Neural cell (in vitro differentiated cells): ENCODE results near the gene TRIM47. TPM values are rescaled to one million over a fixed set of nuclear protein-coding genes. Genes with fewer than 3 reads are reported as not detected.

Source experiments
- H2AFZ ChIP-seq: fragments of 200-600, 300-800 bp; sonication (generic), shearing (Covaris generic); 2 replicates; pipeline ENCODE4 v1.6.0; 2014; ENCODE audit warnings: low read depth, mild to moderate bottlenecking, antibody characterized with exemption, low read length, moderate library complexity
- H3F3A ChIP-seq: fragments of 200-600 bp; shearing (Covaris generic); 2 replicates; pipeline ENCODE4 v1.6.1; 2016; ENCODE audit warnings: mild to moderate bottlenecking, moderate library complexity, mixed read lengths, antibody characterized with exemption, low read length; ENCODE audit not compliant: insufficient read depth, poor library complexity, severe bottlenecking
- H3K27ac ChIP-seq: fragments of 200-600, 300-800 bp; sonication (generic), shearing (Covaris generic); 2 replicates; pipeline ENCODE4 v1.5.1; 2014; ENCODE audit warnings: mild to moderate bottlenecking, low read length, moderate library complexity
- H3K27me3 ChIP-seq: fragments of 300-800, 200-600 bp; sonication (generic), shearing (Covaris generic); 2 replicates; pipeline ENCODE4 v1.6.0; 2014; ENCODE audit warnings: mild to moderate bottlenecking, low read depth, low read length, moderate library complexity; ENCODE audit not compliant: insufficient read depth
- H3K36me3 ChIP-seq: fragments of 300-800, 200-600 bp; sonication (generic), shearing (Covaris generic); 2 replicates; pipeline ENCODE4 v1.5.1; 2014; ENCODE audit warnings: mild to moderate bottlenecking, antibody characterized with exemption, low read length, moderate library complexity; ENCODE audit not compliant: insufficient read depth
- H3K4me2 ChIP-seq: fragments of 300-800, 200-600 bp; sonication (generic), shearing (Covaris generic); 2 replicates; pipeline ENCODE4 v1.6.0; 2014; ENCODE audit warnings: mild to moderate bottlenecking, low read length
- H3K4me3 ChIP-seq: fragments of 300-800, 200-600 bp; sonication (generic), shearing (Covaris generic); 2 replicates; pipeline ENCODE4 v1.5.1; 2014; ENCODE audit warnings: mild to moderate bottlenecking, low read length, moderate library complexity
- H3K79me2 ChIP-seq: fragments of 200-600 bp; shearing (Covaris generic); replicated peaks from 2 replicates; pipeline ENCODE4 v1.6.0; 2014; ENCODE audit warnings: mild to moderate bottlenecking, low read length, moderate library complexity; ENCODE audit not compliant: insufficient read depth
- H3K9ac ChIP-seq: fragments of 300-800, 200-600 bp; sonication (generic), shearing (Covaris generic); 2 replicates; pipeline ENCODE4 v1.6.1; 2016; ENCODE audit warnings: mild to moderate bottlenecking, low read length, mixed read lengths
- H3K9me2 ChIP-seq: fragments of 200-600 bp; shearing (Covaris generic); 2 replicates; pipeline ENCODE4 v1.6.1; 2016; ENCODE audit warnings: mild to moderate bottlenecking, low read length, mixed read lengths; ENCODE audit not compliant: insufficient read depth
- H3K9me3 ChIP-seq: fragments of 200-600, 300-800 bp; sonication (generic), shearing (Covaris generic); 2 replicates; pipeline ENCODE4 v1.6.1; 2016; ENCODE audit warnings: mild to moderate bottlenecking, mixed run types, low read length, moderate library complexity, mixed read lengths
- H4K20me1 ChIP-seq: fragments of 200-600 bp; shearing (Covaris generic); 2 replicates; pipeline ENCODE4 v1.6.1; 2016; ENCODE audit warnings: mild to moderate bottlenecking, mixed run types; ENCODE audit not compliant: insufficient read depth
- CTCF ChIP-seq: fragments of 450-650 bp; IDR thresholded peaks from 2 replicates; pipeline ENCODE4 v1.5.1; 2014; ENCODE audit warnings: antibody characterized with exemption, mild to moderate bottlenecking, moderate library complexity; ENCODE audit not compliant: poor library complexity, severe bottlenecking
- EP300 ChIP-seq: fragments of 450-650 bp; conservative IDR thresholded peaks from 2 replicates; pipeline ENCODE4 v1.6.1; 2014; ENCODE audit warnings: antibody characterized with exemption, mild to moderate bottlenecking, moderate library complexity; ENCODE audit not compliant: poor library complexity, severe bottlenecking
- EZH2 ChIP-seq: fragments of 200-600, 300-800 bp; shearing (Covaris generic), sonication (generic); IDR thresholded peaks from 2 replicates; pipeline ENCODE4 v1.6.1; 2014; ENCODE audit warnings: antibody characterized with exemption, low read length, borderline replicate concordance, mild to moderate bottlenecking; ENCODE audit not compliant: insufficient read depth, poor library complexity, severe bottlenecking
- MXI1 ChIP-seq: fragments of 450-650 bp; conservative IDR thresholded peaks from 2 replicates; pipeline ENCODE4 v1.6.1; 2014; ENCODE audit warnings: antibody characterized with exemption, mild to moderate bottlenecking; ENCODE audit not compliant: poor library complexity, severe bottlenecking
- POLR2AphosphoS5 ChIP-seq: IDR thresholded peaks from 2 replicates; pipeline ENCODE4 v1.6.1; 2012
- RAD21 ChIP-seq: fragments of 450-650 bp; conservative IDR thresholded peaks from 2 replicates; pipeline ENCODE4 v1.6.1; 2014; ENCODE audit warnings: antibody characterized with exemption, mild to moderate bottlenecking, moderate library complexity
- REST ChIP-seq: IDR thresholded peaks from 2 replicates; pipeline ENCODE4 v1.6.1; 2012; ENCODE audit warnings: borderline replicate concordance
- SMC3 ChIP-seq: fragments of 450-650 bp; conservative IDR thresholded peaks from 2 replicates; pipeline ENCODE4 v1.6.1; 2014; ENCODE audit warnings: antibody characterized with exemption, mild to moderate bottlenecking, moderate library complexity; ENCODE audit not compliant: poor library complexity
- TAF1 ChIP-seq: IDR thresholded peaks from 2 replicates; pipeline ENCODE4 v1.6.1; 2012; ENCODE audit warnings: low read depth
- polyA plus RNA-seq: library from polyadenylated mRNA; depleted of rRNA; stranded (reverse); fragments of >200 nt; gene quantifications from 2 replicates; pipeline ENCODE4 v1.2.3, GENCODE V29; 2014

TRIM47 gene
- polyA plus RNA-seq, 1 donor from 2014 or later = 0.67 TPM

- Histone ChIP-seq H3K9me2 (no peaks in the 10 kb centered on the region), H2AFZ (no peak overlapping the region), H3K27me3 (no peaks in the 10 kb centered on the region), H3K79me2 (no peaks in the 10 kb centered on the region), H3K36me3 (no peaks in the 10 kb centered on the region), H3K4me2 (no peak overlapping the region), H4K20me1 (no peaks in the 10 kb centered on the region), H3K4me3 (no peak overlapping the region), H3K27ac (no peak overlapping the region), H3K9me3 (no peaks in the 10 kb centered on the region), H3K9ac (no peak overlapping the region), H3F3A (no peaks in the 10 kb centered on the region)
- TF ChIP-seq SMC3 = no peak
- TF ChIP-seq EZH2 = no peak
- no peak for TF ChIP-seq EP300
- TF ChIP-seq REST = no peak
- no peak for TF ChIP-seq TAF1
- TF ChIP-seq POLR2AphosphoS5 = no peak
- no peak for TF ChIP-seq MXI1
- TF ChIP-seq RAD21 = no peak
Observed at GRCh38 chr17:75925103-75925502, 46.7 kb upstream of the TRIM47 start.

GRCh38 chr17:75922963-75923874, 44.8 kb upstream of the TRIM47 start:
- Histone ChIP-seq H3F3A (no peaks in the 10 kb centered on the region), H3K4me2 (no peak overlapping the region), H3K27ac (no peak overlapping the region), H3K4me3 (no peak overlapping the region), H3K79me2 (no peaks in the 10 kb centered on the region), H3K36me3 (no peaks in the 10 kb centered on the region), H2AFZ (no peak overlapping the region), H3K9me2 (no peaks in the 10 kb centered on the region), H3K9me3 (no peaks in the 10 kb centered on the region), H4K20me1 (no peaks in the 10 kb centered on the region), H3K9ac (no peak overlapping the region), H3K27me3 (no peaks in the 10 kb centered on the region)
- TF ChIP-seq SMC3 = no peak
- TF ChIP-seq MXI1 = no peak
- TF ChIP-seq REST = no peak
- TF ChIP-seq EP300 = no peak
- no peak for TF ChIP-seq TAF1
- TF ChIP-seq CTCF = no peak
- no peak for TF ChIP-seq RAD21
- no peak for TF ChIP-seq EZH2
- TF ChIP-seq POLR2AphosphoS5 = no peak
